ENCODE measurements around the gene AKTIP.

AKTIP gene

DNA sequence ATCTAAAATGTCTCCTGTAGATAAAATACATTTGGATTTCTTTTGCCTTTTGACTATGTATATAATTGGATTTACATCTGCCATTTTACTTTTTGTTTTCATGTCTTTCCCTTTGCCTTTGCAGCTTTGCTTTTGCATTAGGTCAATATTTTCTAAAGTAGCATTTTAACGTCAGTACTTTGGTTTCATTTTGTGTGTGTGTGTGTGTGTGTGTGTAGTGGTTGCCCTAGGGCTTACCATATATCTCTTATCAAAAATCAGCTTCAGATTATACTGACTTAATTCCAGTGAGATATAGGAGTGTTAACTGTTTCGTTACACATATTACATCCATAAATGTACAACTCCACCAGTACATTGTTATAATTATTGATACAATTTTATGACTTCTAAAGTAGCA lies 26.1 kb downstream of the AKTIP start:
- no peak for DNase-seq

DNA sequence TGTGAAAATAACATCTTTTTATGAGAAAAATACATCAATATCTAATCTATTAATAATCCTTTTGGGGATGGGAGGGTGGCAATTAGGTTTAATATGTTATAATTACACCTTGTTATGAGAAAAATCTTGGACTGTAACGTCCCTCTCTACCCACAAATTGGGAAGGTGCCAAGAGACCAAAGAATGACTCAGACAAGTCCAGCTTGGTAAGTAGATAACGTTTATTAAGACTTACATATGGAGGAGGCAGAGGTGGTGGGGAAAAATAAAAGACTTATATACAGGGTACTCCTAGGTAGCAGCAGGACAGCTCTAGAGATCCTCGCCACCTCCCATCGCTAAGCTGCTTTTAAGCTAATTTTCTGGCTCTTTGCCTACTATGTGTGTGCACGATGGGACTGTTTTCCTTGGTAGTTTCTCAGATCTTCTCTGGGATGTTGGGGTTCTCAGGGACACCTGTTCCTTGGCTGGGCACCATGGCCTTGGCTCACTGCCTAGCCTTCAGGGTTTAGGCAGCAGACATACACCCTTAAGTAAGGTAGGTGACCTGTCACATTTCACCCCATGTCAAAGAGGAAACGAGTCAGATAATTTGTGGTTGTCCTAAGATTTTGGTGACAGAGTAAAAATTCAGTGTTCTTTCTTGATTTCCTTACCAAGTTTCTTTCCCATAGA lies 37.3 kb downstream of the AKTIP start:
- no peak for DNase-seq

DNA sequence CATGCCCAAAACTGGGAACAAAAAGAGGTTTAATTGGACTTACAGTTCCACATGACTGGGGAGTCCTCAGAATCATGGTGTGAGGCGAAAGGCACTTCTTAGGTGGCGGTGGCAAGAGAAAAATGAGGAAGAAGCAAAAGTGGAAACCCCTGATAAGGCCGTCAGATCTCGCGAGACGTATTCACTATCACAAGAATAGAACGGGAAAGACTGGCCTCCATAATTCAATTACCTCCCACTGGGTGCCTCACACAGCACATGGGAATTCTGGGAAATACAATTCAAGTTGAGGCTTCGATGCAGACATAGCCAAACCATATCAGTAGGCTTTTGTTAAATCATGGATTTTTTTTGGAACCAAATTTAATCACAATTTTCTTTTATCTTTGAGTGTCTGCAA lies 44.4 kb downstream of the AKTIP start:
- no peak for DNase-seq

DNA sequence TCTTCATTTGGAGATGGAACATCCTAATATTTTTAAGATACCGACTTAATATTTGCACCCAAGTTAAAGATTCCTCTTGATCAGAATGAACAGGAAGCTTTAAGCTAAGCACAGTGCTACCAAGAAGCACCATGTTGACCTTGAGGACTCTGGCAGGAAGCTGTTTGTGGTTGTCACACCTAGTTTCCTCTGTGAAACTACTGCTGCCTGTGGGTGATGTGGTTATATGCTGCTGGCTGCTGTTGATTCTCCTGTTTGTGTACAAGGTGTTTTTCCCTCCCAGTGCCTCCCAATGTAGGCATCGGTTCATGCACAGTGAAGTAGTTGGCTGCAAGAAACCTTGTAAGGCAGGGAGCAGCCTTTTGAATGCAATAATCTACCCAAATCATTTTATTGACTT lies 45.3 kb downstream of the AKTIP start:
- DNase-seq: no peak

DNA sequence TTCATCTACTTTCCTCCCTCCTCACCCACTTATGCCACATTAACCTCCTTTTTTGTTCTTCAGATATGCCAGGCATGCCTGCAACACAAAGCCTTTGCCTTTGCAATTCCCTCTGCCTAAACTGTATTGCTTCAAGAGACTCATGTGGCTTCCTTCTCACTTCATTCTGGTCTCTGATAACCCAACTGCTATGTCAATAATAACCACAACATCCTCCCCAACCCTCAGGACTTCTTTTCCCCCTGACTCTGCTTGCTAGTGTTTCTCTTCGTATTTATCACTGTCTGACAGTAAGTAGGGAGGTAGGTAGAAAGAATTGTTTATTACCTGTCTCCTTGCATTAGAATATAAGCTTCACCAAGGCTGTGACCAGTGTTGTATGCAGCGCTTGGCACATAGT lies 46.4 kb downstream of the AKTIP start:
- no peak for DNase-seq

DNA sequence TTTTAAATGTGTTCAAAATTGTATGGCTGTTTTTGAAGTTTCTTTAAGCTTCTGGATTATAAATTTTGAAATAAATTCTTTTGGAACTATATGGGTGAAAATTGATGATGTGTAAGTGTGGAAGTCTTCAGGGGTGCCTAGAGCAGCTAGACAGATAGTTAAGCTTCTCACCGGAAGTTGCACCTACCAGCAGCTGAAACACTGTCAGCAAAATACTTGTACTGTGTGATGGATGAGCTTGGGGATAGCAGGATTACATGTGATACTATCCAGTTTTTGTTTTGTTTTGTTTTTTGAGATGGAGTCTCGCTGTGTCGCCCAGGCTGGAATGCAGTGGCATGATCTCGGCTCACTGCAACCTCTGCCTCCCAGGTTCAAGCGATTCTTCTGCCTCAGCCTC lies 49.1 kb downstream of the AKTIP start:
- DNase-seq: no peak

DNA sequence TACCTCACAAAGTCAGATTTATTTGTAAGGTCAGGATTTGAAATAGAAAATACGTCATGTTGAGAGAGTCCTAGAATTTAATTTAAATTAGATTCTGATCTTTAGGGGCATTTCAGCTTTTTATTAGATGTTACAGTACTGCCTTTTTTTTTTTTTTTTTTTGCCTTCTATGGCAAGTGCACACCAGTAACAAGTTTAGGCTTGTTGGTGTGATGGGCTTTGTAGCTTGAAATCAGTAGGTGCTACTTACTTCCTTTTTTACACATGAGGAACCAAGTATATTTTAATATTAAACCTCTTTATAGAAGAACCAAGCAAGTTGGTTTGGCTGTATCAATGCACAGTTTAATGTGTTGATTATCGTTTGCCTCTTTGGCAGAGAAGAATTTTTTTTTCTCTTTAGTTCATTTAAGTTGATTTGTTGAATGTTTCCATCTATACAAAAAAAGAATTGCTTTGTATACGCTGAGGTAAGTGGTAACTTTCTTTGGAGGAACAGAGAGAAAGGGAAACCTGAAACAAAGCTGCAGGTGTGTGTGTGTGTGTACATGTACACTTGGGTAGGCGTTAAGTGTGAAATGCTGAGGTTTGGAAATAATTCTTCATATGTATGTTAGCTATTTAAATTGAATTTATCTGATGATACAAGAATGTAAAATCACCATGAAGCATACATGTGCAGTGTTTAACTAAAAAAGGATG lies 53.0 kb downstream of the AKTIP start:
- DNase-seq: no peak

DNA sequence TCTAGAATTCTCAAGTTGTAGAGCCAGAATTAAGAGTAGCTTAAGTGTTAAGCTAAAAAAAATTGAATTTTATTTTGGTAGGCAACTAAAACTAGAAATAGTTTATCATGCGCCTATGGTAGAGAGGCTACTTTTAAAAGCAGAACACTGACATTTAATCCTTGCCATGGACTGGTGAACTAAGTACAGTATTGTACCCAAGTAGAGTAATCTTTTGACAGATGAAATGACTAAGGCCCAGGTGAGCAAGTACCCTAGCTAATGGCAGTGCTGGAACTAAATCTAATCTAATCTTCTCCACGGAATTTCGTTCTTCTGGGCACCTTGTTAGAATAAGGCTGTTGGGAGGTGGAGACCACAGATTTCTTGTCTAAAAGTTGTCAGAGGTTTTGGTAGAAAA lies 56.9 kb downstream of the AKTIP start:
- no peak for DNase-seq

DNA sequence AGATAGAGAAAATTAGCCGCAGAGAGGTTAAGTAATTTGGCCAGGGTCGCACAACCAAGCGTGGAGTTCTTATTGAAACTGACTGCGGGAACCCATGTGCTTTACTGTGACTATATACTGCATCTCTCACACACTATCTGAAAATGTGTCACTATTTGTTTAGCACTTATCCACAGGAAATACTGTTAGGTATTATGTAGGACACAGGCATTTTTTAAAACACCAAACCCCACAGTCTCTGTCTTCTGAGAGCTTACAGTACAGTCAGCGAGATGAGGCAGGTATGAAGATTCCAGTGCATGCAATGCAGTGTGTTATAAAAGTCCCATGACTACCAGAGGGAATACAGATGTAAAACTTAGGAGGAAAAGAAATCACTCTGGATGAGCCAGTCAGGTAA lies 57.5 kb downstream of the AKTIP start:
- DNase-seq: no peak
